HepG2 (cell line): ENCODE data around the gene TMEM107. TPM values are rescaled to one million over a fixed set of nuclear protein-coding genes. Genes with fewer than 3 reads are reported as not detected.

ENCODE experiments used
- NONO ChIP-seq, 2 experiments: fragments of 450-650 bp in 1 of 2; sonication (generic) in 1 of 2; formaldehyde crosslinking in 1 of 2; IDR thresholded peaks in 1 of 2; conservative IDR thresholded peaks in 1 of 2; 2 replicates each; pipeline versions ENCODE4 v1.6.1 to v1.8.0; 2017 to 2022; ENCODE audit warnings: mild to moderate bottlenecking in 1 of 2, missing genetic modification reagents in 1 of 2, moderate library complexity in 1 of 2
- polyA plus RNA-seq, 8 experiments: library from polyadenylated mRNA; depleted of rRNA in 3 of 8; stranded (reverse) in 7 of 8; unstranded in 1 of 8; fragments of >200 nt; fragmentation: Illumina TruSeq in 4 of 8; extraction: Trizol in 4 of 8; gene quantifications; 2 replicates each; pipeline versions ENCODE4 v1.2.1 to v1.2.3, GENCODE V29; 2011 to 2016; ENCODE audit warnings: low read depth in 4 of 8, missing spikeins in 1 of 8, mixed read lengths in 1 of 8; ENCODE audit not compliant: insufficient read depth in 1 of 8
- total RNA-seq, 5 experiments: library from RNA; depleted of rRNA; stranded (reverse); fragments of >200 nt; fragmentation: Illumina TruSeq; extraction: Trizol; gene quantifications; 2 replicates each; pipeline ENCODE4 v1.2.3, GENCODE V29; 2016; ENCODE audit warnings: low read depth in 1 of 5
- TF ChIP-seq, protein P1 (sequence below): sonication (generic); formaldehyde crosslinking; IDR thresholded peaks from 2 replicates; pipeline ENCODE4 v1.4.0; 2020; ENCODE audit warnings: missing genetic modification reagents, mild to moderate bottlenecking, borderline replicate concordance
- TF ChIP-seq, protein P2 (sequence below): sonication (generic); formaldehyde crosslinking; IDR thresholded peaks from 2 replicates; pipeline ENCODE4 v1.4.0; 2020; ENCODE audit warnings: mild to moderate bottlenecking, missing genetic modification reagents, borderline replicate concordance

TMEM107 gene
- total and polyA plus RNA-seq, 2 of the 13 experiments (the other 11 are each of a cell fraction or from before 2014, with no cell fraction given), result 7.2 to 15.3 TPM

DNA sequence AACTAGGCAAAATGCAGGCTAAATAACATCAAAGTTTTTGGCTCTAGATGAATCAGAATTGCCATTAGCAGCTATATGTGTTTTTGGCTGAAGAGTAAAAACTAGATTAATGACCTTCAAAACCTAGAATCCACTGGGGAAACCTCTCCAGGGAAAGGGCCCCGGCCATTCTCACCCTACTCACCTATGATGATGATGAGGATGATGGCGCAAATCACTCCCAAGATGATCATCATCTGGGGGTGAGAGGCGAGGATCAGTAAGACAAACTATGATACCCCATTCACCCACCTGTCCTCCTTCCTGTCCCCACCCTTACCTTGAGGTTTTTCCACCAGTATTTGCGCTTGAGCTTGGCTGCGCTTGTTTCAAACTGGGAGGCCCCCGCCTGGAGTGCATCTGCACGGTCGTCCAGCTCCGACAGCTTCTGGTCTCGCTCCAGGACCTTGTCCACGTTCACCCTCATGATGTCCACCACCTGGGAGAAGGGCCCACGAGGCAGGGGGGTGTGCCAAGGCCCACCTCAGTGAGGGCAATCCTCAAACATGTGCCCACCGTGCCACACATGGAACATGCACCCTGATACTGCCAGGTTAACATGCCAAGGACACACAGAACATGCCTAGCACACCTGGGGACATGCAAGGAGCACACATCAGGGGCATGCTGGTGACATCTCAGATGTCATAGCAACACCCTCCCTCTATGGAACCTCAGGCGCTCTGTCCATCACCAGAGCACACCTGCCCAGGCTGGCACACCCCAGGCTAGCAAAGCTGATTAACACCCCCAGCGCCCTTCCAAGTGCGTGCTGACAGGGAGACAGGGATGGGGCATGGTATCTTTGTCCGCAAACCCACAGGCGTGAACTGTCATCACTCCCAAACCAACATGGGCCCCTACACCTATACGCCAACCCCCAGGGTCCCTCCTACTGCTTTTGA is 14.6 kb downstream of the TMEM107 start (continued):
- TF ChIP-seq, protein P1, sequence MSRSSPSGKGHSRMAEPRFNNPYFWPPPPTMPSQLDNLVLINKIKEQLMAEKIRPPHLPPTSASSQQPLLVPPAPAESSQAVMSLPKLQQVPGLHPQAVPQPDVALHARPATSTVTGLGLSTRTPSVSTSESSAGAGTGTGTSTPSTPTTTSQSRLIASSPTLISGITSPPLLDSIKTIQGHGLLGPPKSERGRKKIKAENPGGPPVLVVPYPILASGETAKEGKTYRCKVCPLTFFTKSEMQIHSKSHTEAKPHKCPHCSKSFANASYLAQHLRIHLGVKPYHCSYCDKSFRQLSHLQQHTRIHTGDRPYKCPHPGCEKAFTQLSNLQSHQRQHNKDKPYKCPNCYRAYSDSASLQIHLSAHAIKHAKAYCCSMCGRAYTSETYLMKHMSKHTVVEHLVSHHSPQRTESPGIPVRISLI (CRISPR knock-in tag), result 0 out of 2 replicates have a peak, but pooled peaks have one; percentile 4
- TF ChIP-seq, protein P2, sequence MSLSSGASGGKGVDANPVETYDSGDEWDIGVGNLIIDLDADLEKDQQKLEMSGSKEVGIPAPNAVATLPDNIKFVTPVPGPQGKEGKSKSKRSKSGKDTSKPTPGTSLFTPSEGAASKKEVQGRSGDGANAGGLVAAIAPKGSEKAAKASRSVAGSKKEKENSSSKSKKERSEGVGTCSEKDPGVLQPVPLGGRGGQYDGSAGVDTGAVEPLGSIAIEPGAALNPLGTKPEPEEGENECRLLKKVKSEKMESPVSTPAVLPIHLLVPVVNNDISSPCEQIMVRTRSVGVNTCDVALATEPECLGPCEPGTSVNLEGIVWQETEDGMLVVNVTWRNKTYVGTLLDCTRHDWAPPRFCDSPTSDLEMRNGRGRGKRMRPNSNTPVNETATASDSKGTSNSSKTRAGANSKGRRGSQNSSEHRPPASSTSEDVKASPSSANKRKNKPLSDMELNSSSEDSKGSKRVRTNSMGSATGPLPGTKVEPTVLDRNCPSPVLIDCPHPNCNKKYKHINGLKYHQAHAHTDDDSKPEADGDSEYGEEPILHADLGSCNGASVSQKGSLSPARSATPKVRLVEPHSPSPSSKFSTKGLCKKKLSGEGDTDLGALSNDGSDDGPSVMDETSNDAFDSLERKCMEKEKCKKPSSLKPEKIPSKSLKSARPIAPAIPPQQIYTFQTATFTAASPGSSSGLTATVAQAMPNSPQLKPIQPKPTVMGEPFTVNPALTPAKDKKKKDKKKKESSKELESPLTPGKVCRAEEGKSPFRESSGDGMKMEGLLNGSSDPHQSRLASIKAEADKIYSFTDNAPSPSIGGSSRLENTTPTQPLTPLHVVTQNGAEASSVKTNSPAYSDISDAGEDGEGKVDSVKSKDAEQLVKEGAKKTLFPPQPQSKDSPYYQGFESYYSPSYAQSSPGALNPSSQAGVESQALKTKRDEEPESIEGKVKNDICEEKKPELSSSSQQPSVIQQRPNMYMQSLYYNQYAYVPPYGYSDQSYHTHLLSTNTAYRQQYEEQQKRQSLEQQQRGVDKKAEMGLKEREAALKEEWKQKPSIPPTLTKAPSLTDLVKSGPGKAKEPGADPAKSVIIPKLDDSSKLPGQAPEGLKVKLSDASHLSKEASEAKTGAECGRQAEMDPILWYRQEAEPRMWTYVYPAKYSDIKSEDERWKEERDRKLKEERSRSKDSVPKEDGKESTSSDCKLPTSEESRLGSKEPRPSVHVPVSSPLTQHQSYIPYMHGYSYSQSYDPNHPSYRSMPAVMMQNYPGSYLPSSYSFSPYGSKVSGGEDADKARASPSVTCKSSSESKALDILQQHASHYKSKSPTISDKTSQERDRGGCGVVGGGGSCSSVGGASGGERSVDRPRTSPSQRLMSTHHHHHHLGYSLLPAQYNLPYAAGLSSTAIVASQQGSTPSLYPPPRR (CRISPR knock-in tag), result 0 out of 2 replicates have a peak, but pooled peaks have one; percentile 14
- TF ChIP-seq NONO (IDR thresholded peaks at IDR 0.05) (no peak), NONO (CRISPR knock-in tag; conservative IDR thresholded peaks at IDR 0.05) (no peak)
- TF ChIP-seq, all 625 proteins: peak for 5
